GM12892 (cell line): Measurements from ENCODE around the gene FSTL4.

Experiments used
- DNase-seq: peaks from one replicate; pipeline ENCODE4 v3.0.0; 2011; ENCODE audit not compliant: insufficient read length
- FAIRE-seq: peaks from 2 replicates; lab custom pipeline; 2011; peaks lifted over from hg19 to GRCh38; lab: Jason Lieb, UNC
- POLR2A ChIP-seq: IDR thresholded peaks from 2 replicates; pipeline ENCODE4 v1.6.1; 2011; ENCODE audit warnings: low read depth, low read length, control low read depth
- POLR2AphosphoS5 ChIP-seq: IDR thresholded peaks from 2 replicates; pipeline ENCODE4 v1.6.1; 2011; ENCODE audit warnings: low read depth, low read length, control low read depth
- TAF1 ChIP-seq: IDR thresholded peaks from 2 replicates; pipeline ENCODE4 v1.6.1; 2011; ENCODE audit warnings: low read depth, mild to moderate bottlenecking, control low read depth, low read length, borderline replicate concordance

FSTL4 gene

DNA sequence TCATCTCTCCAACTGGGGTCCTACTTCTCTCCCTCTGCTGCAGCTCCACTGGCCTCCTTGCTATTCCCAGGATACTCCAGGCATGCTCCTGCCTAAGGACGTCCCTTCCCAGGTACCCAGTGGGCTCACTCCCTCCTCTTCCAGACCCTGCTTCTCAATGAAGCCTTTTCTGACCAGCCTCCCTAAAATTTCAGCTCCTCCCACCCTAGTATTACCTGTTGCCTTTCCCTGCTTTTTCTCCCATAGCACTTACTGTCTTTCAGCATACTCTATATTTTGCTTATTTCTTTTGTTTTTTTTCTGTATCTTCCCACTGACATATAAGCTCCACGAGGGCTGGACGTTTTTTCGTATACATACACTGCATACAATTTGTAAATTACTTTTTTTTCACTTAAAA is 26.1 kb upstream of the FSTL4 start:
- no peak for FAIRE-seq

GRCh38 chr5:133637206-133637605 is 24.9 kb upstream of the FSTL4 start:
- TF ChIP-seq POLR2A (no peak), TAF1 (no peak), POLR2AphosphoS5 (no peak)
- FAIRE-seq (no peak), DNase-seq (no peak)

More for the DNA sequence above, 26.1 kb upstream of the FSTL4 start:
- TF ChIP-seq POLR2AphosphoS5 (no peak), POLR2A (no peak), TAF1 (no peak)
- no peak for DNase-seq

DNA sequence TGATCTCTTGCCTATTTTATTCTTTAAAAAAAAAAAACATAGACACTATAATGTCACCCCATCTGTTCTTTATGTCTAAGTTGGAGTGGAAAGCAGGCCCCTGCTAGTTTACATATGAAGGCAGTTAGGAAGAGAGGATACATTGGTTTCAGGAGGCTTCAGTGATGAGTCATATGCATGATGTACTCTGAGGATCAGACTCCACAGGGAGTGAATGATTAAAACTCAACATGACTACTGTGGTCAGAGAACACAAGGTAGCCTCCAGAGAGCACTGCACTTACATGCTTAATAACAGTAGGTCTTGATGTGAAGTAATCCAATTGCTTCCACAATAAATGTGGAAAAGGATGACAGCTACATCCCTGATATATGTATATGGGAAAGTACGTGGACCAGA is 22.7 kb upstream of the FSTL4 start:
- FAIRE-seq (no peak), DNase-seq (no peak)
- TF ChIP-seq POLR2A (no peak), POLR2AphosphoS5 (no peak), TAF1 (no peak)

DNA sequence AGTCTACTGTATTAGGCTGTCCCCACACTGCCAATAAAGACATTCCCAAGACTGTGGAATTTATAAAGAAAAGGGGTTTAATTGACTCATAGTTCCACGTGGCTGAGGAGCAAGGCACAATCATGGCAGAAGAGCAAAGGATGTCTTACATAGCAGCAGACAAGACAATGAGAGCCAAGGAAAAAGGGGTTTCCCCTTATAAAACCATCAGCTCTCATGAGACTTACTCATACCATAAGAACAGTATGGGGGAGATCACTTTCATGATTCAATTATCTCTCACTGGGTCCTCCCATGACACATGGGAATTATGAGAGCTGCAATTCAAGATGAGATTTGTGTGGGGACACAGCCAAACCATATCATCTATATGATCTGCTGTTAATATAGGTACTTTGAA is 14.8 kb upstream of the FSTL4 start:
- no peak for DNase-seq
- no peak for TF ChIP-seq POLR2A
- no peak for TF ChIP-seq TAF1
- TF ChIP-seq POLR2AphosphoS5, result no peak
- no peak for FAIRE-seq

GRCh38 chr5:133624316-133624715 is 12.0 kb upstream of the FSTL4 start:
- no peak for FAIRE-seq
- TF ChIP-seq POLR2A (no peak), TAF1 (no peak), POLR2AphosphoS5 (no peak)
- no peak for DNase-seq

DNA sequence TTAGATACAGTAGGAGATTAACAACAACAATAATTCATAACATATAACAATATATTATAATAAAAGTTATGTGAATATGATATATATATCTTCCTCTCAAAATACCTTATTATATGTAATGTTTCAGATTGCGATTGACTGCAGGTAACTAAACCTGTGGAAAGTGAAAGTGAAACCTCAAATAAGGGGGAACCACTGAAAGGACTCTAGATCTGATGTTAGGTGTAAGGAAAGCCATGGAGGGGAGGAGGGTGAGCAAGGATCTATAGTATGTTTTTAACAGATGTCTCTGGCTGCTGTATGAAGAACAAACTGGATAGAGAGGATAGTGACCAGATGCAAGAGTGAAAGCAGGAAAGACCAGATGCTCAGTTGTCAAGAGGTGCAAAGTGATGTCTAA is 5.8 kb upstream of the FSTL4 start:
- no peak for TF ChIP-seq POLR2AphosphoS5
- no peak for TF ChIP-seq POLR2A
- TF ChIP-seq TAF1, result no peak
- no peak for DNase-seq
- no peak for FAIRE-seq

DNA sequence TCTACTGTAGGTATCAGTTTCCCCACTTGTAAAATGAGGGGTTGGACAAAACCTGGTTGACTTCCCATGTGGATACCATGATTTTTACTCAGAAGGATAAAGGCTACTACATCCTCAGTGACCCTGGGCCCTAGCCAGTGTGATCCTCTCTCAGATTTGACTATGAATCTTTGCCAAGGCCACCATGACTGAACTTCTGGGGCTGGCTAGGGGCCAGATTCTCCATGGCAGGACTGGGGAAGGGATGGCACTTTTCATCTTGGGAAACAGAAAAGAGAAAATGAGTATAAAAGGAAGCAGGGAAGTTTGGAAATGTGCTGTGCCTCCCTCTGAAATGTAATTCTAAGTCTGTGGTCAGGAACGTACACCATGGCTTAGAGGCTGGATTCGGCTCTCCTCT is 1.4 kb upstream of the FSTL4 start:
- FAIRE-seq (no peak), DNase-seq (no peak)
- TF ChIP-seq POLR2A (no peak), TAF1 (no peak), POLR2AphosphoS5 (no peak)

- DNase-seq (no peak), FAIRE-seq (no peak)
- TF ChIP-seq POLR2A, result no peak
- TF ChIP-seq POLR2AphosphoS5, result no peak
- TF ChIP-seq TAF1, result no peak
Measured at GRCh38 chr5:133613184-133613583, 843 bp upstream of the FSTL4 start.

DNA sequence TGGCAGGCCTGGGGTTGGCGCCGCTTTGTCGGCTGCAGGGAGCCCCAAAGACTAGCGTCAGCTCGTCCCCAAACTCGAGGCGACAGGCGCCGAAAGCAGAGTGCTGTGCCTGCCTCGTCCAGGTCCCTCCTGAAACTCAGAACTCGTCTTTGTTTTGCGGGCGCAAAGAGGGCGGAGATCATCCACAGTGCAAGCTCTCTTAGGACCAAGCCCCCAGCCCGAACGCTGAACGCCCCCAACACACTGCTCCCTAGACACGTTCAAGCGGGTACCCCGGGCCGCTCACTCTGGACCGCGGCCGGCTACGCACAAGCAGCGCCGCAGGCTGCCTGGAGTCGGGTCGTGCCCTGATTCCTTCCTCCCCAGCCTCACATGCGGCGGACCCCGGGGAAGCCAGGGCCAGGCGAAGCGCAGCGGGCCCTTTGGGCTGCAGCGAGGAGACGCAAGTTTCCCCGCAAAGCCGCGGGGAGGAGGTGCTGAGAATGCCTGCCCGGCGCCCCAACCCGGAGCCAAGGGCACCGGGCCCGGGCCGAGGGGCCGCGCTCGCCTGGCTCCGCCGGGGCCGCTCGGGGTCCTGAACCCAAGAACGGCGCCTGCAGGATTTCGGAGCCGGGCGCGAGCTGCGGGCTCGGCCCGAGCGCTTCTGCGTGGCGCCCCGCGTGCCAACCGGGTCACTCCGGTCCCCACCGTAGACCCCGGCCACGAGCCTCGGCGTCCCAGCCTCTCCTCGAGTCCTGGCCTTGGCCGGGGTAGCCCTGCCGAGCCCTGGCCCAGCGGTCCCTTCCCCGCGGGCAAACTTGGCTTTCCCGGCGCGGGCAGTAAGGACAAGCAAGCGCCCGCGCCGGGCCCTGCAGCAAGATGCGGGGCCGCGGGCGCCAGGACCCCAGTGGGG is 738 bp downstream of the FSTL4 start:
- DNase-seq (no peak), FAIRE-seq (no peak)

GRCh38 chr5:133610489-133611356 is 1.6 kb downstream of the FSTL4 start:
- TF ChIP-seq POLR2AphosphoS5, result no peak
- no peak for TF ChIP-seq TAF1
- TF ChIP-seq POLR2A, result no peak
- DNase-seq (peak; percentile 46), FAIRE-seq (no peak)

More for the DNA sequence above, 738 bp downstream of the FSTL4 start:
- TF ChIP-seq TAF1, result no peak
- TF ChIP-seq POLR2AphosphoS5, result no peak
- no peak for TF ChIP-seq POLR2A

GRCh38 chr5:133607451-133607850 is 4.9 kb downstream of the FSTL4 start:
- TF ChIP-seq POLR2AphosphoS5, result no peak
- TF ChIP-seq POLR2A, result no peak
- TF ChIP-seq TAF1, result no peak
- no peak for FAIRE-seq

More at GRCh38 chr5:133607451-133607850, 4.9 kb downstream of the FSTL4 start:
- no peak for DNase-seq
